HG03439 (cell line): ENCODE measurements around the gene IGFN1.
"Not testable (repeated sequence)": the region's sequence is repeated elsewhere in the genome, so short reads cannot be mapped to it uniquely, and the experiment has no call there.

ENCODE experiments used
- ATAC-seq: cut with Tn5 transposase; IDR thresholded peaks from one replicate; pipeline ENCODE4 v1.9.1; 2021; ENCODE audit warnings: mild to moderate bottlenecking, moderate library complexity; ENCODE audit not compliant: unreplicated experiment

IGFN1 gene

DNA sequence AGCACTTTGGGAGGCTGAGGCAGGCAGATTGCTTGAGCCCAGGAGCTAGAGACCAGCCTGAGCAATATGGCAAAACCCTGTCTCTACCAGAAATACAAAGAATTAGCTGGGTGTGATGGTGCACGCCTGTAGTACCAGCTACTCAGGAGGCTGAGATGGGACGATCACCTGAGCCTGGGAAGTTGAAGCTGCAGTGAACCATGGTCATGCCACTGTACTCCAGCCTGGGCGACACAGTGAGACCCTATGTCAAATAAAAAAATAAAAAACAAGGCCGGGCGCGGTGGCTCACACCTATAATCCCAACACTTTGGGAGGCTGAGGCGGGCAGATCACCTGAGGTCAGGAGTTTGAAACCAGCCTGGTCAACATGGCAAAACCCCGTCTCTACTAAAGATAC lies 27.6 kb upstream of the IGFN1 start:
- ATAC-seq = not testable (repeated sequence)

DNA sequence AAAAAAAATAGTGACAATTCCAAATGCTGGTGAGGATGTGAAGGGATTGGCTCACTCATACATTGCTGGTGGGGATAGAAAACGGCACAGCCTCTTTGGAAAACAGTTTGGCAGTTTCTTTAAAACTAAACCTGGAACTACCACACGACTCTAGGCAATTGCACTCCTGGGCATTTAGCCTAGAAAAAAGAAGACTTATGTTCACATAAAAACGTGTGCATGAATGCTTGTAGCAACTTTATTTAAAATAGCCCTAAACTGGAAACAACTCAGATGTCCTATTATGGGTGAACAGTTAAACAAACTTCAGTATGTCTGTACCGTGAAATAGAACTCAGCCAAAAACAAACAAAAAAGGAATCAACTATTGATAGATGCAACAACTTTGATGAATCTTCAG lies 26.9 kb upstream of the IGFN1 start:
- no peak for ATAC-seq

DNA sequence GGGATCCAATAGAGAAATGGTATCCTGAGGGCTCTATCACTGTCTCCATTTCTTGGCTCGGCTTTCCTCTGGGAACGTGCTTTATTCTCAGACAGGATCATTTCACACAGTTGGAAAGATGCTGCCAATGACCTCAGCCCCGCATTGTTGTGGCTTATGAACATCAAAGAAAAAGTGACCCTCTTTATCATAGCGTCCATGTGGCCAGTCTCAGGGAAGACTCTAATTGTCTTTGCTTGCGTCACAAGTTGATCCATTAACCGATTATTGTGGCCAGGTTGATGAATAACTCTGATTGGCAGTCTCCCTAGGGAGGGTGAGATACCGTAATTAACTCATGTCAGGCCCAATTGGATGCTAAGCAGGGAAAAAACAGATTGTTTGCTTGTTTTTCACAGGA lies 26.0 kb upstream of the IGFN1 start:
- no peak for ATAC-seq

DNA sequence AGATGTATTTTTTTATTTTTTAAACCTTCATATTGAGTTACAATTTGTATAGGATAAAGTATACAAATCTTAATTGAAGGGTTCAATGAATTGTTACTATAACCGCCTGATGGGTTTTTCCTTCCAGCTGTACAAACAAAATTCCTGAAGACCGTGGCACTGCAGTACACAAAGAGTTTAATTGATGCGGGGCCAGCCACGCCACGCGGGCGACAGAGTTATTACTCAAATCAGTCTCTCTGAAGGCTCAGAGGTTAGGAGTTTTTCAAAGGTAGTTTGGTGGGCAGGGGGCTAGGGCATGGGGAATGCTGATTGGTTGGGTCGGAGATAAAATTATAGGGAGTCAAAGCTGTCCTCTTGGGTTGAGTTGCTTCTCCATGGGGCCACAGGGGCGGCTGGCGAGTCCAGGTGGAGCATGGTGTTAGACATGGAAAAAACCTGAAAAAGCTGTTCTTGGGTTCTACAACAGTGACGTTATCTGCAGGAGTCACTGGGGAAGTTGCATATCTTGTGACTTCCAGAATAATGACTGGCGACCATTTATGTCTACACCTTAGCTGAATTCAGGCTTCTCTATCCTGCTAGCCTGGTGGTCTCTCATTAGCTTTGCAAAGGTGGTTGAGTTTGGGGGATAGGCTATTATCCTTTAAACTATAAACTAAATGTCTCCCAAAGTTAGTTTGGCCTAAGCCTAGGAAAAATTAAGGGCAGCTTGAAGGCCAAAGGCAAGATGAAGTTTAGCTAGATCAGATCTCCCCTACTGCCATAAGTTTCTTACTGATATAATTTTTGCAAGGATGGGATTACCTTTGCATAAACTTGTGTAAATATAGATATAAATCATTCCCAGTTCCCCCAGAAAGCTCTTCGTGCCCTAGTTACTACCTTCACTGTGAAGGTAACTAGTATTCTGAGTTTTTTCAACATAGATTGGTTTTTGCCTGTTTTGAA lies 23.3 kb upstream of the IGFN1 start:
- no peak for ATAC-seq

DNA sequence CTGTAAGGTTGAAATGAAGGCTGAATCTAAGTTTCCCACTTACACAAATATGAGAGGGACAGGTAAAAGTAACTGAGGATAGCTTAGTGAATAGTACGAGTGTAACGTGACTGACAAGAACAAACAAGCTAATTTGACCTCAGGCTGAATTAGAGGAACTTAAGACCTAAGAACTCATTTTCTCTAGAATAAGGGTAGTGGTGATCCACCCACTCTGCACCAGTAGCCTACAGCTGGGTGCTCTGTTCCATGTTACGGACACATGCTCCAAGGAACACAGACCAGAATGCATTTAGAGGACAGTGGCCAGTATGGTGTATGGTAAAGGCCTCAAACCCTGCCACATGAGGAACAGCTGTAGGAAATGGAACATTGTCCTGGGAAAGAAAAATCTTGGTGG lies 21.4 kb upstream of the IGFN1 start:
- ATAC-seq = no peak

DNA sequence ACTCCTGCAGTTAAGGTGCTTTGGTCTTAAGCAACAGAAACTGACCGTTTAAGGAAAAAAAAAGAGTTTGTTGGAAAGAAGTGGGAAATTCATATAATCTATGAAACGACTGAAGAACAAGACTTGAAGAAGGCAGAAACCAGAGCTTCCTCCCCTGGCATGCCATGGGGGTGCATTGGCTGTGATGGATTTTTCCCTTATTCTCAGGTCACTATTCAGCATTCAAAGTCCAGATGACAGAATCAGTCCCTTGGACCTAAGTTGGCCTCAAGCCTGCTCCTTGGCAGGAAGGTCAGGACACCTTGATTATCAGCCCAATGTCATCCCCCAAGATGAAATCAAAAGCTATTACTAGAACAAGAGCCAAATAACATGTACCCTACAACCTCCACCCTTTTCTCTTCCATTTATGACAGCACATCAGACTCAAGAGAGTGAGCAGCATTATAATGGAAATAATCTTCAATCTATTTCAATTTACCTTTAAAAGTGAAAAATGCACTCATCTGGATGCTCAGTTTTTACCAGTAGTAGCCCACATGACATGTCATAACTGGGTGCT lies 20.6 kb upstream of the IGFN1 start:
- no peak for ATAC-seq

DNA sequence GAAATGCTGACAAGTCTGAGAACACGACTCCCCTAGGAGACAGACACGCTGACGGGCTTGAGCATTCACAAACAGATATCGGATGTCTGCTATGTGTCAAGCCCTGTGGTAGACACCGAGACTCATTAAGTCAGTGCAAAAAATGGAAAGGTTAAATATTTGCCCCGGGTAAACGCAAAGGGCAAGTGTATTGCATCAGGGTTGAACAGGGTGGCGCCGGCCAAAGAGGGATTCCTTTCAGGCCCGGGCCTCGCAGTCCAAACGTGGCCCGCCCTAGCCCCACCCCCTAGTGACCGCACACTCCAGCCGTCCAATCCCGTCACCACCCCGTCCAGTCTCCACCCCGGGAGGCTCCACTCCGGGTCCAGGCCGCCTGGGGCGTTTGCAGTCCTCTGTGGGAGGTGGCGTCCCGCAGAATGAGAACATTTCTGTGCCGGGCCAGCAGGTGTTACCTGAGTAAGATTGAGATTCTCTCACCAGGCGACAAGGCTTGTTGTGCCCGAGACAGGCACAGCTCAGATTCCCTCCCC lies 20.0 kb upstream of the IGFN1 start:
- peak; percentile 98 for ATAC-seq

DNA sequence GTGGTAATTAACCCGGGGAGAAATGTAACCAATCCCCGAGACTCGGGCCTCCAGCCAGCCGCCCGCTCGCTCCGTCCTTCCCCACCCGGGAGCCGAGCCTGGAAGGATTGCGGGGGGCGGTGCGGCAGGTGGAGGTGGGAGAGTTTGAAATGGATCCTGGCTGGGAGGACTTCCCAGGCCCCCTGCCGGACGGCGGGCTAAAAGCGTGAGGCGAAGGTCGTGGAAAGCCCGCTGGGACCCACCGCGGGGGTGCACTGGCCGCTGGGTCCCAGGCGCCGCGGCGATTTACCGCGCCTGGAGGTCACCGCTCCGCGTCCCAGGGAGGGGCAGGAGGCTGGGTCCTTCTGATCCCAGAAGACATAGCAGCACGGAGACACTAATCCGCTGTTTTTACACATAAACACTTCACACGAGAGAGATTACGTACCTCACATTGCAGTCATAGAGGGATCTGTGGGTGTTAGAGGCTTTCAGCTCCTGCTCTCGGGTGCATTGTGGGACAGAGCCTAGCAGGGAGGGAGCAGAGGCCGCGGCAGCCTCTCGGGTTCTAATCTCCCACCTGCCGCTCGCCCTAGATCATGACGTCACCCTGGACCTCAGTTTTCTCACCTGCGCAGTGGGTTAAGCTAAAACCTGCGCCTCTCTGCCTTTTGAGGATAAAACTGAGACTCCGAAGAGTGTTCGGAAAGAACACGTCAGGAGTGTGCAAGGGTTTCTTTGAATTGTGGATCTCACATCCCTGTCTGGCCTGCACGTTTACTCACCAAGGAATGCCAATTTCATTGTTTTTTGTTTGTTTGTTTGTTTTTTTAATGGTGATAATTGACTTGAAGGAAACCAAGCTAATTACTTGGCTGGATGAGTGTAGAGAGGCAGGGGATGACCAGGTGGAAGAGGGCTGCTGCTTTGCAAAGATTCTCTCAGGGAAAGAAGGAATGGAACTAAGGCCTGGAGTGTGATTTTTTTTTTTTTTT lies 19.3 kb upstream of the IGFN1 start:
- peak; percentile 42 for ATAC-seq

DNA sequence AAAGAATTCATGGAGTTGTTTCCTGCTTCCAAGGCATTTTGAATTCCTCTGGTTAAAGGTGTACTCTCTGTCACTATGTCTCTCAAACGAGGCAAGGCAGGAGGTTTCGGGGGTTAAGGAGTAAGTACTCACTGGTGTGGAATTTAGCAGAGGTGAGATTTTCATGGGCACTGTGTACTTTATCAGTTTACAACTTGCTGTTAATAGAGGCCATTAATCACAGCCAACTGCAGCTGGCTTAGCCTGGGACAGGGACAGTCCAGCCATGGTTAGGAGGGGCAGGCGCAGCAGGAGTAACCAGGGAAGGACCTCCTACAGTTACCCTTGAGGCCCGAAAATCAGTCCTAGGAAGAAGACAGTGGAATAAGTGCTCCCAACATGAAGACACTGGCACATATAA lies 18.3 kb upstream of the IGFN1 start:
- ATAC-seq = no peak

DNA sequence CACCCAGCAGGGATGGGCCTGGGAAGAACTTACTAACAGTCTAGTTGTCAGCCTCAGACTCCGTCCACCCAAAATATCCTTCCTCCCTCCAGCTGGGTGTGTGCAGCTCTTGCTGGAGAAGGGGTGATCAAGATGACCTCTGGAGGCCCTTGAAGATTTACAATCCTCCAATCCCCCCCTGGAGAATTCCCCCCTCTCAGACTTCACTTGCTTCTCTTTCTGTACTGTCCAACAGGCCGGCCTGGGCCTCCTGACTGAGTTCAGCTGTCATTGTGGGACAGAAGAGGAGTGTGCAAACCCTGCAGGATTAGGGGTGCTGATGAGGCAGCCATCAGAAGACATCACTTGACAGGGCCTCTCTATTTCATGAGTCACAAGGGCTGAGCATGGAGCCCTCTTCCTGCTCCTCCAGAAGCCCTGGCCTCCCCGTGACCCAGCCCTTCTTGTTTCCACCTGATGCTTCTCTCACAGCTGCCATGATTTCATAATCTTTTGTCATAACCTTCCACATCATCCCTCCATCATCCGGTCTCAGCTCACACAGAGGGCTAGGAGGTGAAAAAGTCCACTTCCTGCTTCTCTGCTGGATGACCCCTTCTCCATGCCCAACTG lies 17.5 kb upstream of the IGFN1 start:
- no peak for ATAC-seq

DNA sequence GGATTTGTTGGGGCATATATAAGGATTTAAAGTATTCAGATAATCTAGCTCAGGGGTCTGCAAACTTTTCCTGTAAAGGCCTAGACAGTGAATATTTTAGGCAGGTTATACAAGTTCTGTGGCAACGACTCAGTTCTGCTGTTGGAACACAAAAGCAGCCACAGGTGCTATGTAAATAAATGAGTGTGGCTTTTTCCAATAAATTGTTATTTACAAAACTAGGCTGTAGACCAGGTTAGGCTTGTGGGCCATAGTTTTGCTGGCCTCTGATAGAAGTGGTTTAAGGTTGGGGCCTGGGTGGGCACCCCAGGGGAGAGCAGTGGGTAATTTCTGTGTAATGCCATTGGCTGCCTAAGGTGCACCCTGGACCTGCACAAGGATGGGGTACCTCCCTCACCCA lies 16.9 kb upstream of the IGFN1 start:
- ATAC-seq = no peak

DNA sequence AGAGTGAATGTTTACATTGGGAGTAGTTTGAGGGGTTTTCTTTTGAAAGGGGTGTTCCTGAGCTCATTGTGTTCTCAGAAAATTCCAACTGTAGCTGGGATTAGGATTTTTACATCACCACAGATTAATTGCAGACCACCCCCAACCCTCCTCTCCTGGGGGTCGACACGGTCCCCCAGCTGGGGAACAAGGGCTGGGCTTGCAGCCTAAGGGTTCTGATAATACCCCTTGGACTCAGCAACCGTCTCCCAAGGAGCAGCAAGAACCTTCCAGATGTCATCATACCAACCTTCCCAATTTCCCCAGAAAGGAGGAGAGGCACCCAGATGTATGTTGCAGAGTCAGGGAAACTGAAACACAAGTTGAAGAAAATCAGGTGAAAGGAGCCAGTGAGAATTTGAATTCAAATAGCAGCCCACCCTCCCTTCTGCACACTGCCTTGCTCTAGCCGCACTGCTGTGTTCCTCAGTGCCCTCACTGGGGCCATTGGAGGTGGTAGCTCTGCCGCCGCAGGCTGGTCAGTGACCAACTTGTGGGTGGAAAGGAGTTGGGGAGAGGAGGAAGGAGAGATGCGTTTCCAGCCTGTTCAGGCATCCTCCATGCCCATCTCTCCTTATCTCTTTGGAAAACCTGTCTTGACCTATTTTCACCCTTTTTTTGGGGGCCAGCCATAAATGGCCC lies 14.7 kb upstream of the IGFN1 start:
- no peak for ATAC-seq

DNA sequence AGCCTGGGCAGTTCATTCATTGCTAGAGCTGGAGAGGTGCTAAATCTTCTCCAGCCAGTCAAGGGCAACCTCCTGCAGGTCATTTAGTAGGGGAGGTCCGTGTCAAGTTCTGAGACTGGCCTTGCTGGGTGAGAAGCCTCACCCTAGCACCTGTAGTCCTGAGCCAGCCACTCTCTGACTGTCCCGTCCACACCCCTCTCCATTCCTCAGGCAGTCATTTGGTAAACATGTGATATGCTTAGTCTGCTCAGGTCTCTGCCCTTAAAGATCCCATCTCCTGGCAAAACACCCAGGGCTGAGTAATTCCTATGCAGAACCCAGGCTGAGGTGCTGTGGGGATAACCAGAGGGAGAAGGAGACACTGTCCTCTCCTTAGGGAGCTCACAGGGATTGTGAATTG lies 13.7 kb upstream of the IGFN1 start:
- no peak for ATAC-seq

DNA sequence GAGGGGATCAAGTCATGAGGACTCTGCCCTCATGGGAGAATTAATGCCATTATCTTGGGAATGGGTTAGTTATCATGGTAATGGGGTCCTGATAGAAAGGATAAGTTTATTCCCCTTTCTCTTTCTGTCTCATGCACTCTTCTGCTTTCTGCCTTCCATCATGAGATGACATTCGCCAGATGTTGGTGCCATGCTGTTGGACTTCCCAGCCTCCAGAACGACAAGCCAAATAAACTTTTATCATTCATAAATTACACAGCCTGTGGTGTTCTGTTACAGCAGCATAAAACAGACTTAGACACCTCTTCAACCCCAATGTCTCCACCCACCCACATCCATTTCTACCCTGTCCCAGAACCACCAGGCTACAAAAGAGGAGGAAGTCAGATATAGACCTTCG lies 11.9 kb upstream of the IGFN1 start:
- no peak for ATAC-seq

DNA sequence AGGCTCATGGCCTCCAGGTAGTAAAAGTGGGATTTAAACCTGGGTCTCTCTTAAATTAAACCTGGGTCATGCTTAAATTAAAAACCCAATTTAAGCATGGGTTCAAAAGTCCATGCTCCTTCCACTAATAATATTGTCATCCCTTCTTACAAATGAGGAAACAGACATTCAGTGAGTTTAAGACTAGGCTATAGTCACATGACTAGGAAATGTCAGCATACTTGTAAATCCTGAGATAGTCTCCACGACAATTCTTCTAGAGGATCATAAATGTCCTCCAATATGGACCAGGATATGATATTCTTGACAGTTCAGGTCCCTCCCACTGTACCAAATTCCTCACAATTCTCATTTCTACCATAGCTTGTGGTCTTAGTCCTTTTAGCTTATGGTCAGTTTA lies 10.5 kb upstream of the IGFN1 start:
- ATAC-seq = no peak

DNA sequence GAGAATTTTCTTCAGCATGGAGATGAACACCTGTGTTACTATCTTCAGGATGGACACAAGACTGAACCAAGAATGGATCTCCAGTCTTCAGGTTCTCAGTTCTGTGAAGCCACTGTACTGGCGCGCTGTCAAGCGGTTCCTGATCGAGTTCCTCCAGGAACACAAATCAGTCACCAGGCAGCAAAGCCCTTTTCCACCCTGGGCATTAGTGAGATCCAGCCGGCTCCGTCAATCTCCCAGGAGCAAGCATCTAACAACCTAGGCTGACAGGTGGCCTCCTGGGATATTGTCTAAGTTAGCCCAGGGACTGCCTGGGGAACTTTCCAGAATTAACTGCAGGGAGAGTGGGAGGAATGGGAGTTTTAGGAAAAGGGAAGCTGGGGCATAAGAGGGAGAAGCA lies 9.7 kb upstream of the IGFN1 start:
- ATAC-seq = no peak

DNA sequence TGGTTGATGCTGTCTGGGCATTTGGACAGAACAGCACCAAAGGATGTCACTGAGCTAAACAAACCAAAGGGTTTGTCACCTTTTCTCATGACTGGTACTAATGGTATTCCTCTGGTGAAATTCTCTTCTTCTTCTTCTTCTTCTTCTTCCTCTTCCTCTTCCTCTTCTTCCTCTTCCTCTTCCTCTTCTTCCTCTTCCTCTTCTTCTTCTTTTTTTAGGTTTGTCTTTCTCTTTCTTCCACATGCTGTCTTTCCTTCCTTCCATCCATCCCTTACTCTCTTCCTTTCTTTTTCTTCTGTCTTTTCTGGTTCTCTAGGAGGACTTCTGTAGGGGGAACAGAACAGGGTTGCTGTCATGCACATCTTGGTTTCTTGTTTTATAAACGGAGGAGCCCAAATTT lies 9.3 kb upstream of the IGFN1 start:
- ATAC-seq = no peak

DNA sequence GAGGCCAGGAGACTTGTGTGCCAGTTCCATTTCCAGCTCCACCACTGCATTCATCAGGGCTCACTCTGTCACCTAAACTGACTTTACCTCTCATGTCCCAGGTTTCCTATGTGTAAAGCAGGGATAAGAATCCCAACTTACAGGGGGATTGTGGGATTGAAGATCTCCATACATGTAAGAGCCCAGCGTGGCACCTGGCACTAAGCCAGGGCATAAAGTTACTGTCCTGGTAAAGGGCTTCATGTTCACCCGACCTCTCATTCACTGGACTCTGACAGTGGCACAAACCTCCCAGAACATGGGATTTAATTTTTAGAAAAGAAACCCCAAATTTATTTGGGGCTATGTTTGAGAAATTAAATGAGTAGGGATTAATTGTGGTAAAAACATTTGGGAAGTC lies 8.9 kb upstream of the IGFN1 start:
- ATAC-seq = no peak

DNA sequence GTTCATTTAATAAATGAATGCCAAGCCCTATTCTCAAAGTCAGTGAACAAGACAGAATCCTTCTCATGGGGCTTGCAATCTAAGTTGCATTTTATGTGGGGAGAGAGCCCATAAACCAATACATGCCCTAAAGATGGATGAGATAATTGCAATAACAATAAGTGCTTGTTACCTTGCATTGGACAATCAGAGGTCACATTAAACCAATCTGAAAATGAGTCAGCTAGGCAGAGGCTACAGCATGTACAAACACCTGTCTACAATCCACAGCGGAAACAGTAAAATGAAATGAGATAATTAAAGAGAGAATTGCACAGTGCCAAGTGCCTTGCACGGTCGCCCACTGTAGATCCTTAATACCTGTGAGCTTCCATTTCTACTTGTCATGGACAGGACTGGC lies 7.4 kb upstream of the IGFN1 start:
- ATAC-seq = no peak

DNA sequence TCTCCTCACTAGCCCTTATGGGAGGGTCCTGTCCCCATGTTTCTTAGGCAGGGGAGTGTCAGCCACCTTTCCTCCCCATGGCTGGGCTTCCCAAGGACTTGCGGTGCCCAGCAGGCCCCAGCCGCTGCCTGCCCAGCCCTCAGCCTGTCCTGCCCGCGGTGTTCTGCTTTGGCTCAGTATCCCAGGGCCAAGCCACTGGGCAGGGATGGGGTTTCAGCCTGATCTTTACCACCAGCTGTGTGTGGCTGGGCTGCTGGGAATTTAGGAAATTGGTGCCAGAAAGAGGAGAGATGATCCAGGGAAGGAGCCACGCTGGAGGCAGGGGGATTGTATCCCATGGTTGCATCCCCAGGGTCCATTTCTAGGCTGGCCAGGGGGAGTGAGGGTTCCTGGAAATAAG lies 6.9 kb upstream of the IGFN1 start:
- no peak for ATAC-seq
